LNCAP (cell line): Measurements from ENCODE around the gene MAP2.

Source experiments
- CTCF ChIP-seq: fragments of 450-650 bp; IDR thresholded peaks from 2 replicates; pipeline ENCODE4 v1.5.1; 2017; ENCODE audit warnings: mild to moderate bottlenecking

Gene MAP2

GRCh38 chr2:209653134-209653533 lies 229.3 kb downstream of the MAP2 start:
- TF ChIP-seq CTCF = no peak

- TF ChIP-seq CTCF = no peak
These were observed 237.5 kb downstream of the MAP2 start for GRCh38 chr2:209661286-209661894.

DNA sequence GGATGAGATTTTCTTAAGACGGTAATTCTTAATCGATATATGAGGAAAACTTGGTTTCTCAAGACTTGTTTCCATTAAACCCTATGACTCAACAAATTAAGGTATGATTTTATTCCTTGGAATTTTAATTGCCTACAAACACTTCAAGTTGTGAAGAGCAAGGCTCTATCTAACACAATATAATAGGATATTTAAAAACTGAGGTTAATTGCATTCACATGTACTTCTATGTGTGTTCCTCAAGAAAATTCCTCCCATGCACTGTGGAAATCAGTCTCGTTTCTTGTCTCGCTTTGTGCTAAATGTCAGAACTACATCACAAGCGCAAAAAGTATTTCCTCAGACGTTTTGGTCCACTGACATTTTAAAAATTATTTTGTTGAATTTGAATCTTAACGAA lies 238.2 kb downstream of the MAP2 start:
- no peak for TF ChIP-seq CTCF

- no peak for TF ChIP-seq CTCF
These were observed 239.3 kb downstream of the MAP2 start for GRCh38 chr2:209663139-209663538.

DNA sequence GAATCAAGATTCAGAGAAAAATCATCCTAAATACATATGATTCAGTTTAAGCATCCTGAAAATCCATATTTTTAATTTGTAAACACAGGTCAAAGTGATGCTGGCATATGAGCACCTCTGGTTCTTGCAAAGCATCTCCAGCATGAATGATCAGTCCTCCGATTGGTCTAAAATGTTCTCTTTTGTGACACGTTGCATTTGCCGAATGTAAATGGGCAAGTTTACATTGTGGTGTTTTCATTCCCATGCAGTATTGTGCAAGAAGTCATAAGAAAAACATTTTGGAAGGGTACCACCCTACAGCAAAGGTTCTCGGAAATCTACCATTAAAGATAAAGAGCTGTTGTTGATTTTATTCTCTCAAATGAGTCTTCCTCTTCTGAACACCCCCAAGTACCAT lies 239.8 kb downstream of the MAP2 start:
- TF ChIP-seq CTCF = no peak

DNA sequence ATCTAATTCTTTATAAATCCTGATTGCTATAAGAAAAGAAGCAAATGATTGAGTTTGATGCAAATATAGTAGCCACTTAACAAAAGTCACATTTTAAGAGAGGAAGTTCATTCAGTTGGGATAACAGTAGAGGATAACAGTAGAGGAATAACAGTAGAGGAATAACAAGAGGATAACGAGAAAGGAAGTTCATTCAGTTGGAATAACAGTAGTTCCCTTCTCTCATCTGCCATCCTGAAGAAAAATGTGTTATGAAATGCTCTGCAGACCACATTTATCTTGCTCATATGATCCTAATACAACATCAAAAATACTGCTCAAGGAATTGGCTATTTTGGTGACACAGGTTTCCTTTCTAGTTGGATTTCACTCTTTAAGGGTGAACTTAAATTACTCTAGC lies 242.4 kb downstream of the MAP2 start:
- TF ChIP-seq CTCF = no peak

GRCh38 chr2:209671020-209671680 lies 247.3 kb downstream of the MAP2 start:
- TF ChIP-seq CTCF = no peak
